GM12878 (cell line): ENCODE data around the gene EIF5B. TPM values are rescaled to one million over a fixed set of nuclear protein-coding genes. Genes with fewer than 3 reads are reported as not detected.

Experiments
- ATAC-seq: fragments of 200-7000 bp; cut with Tn5 transposase; 3 replicates; pipeline ENCODE4 v1.9.1; 2020; ENCODE audit warnings: mild to moderate bottlenecking, moderate library complexity
- BruUV-seq: library from RNA; stranded (reverse); fragments of 400-500 nt; replicated peaks from 2 replicates; lab custom pipeline; 2021; lab: Mats Ljungman, UMichigan
- CTCF ChIA-PET: fragments of 300-600 bp; sonication (Branson Sonifier 250); formaldehyde crosslinking; extraction: SDS; loops from one replicate; lab custom pipeline; 2021; ENCODE audit warnings: inconsistent platforms; lab: Yijun Ruan, JAX
- POLR2A ChIA-PET: fragments of 350-600 bp; formaldehyde crosslinking; extraction: SDS; loops from one replicate; lab custom pipeline; 2021; ENCODE audit warnings: inconsistent platforms; lab: Charles Lee
- RAD21 ChIA-PET: fragments of 300-600 bp; sonication (Branson Sonifier 250); formaldehyde crosslinking; loops from one replicate; lab custom pipeline; 2023; ENCODE audit warnings: antibody characterized with exemption; ENCODE audit not compliant: unreplicated experiment; lab: Charles Lee
- SMC1A ChIA-PET: fragments of 300-600 bp; sonication (Branson Sonifier 250); formaldehyde crosslinking; loops from one replicate; lab custom pipeline; 2023; ENCODE audit not compliant: unreplicated experiment, uncharacterized antibody; lab: Charles Lee
- DNase-seq: peaks from one replicate; pipeline ENCODE4 v3.0.0-alpha.2; 2011; ENCODE audit warnings: low read depth, low spot score
- FAIRE-seq: peaks from 3 replicates; lab custom pipeline; 2011; peaks lifted over from hg19 to GRCh38; lab: Jason Lieb, UNC
- H2AFZ ChIP-seq: 2 replicates; pipeline ENCODE4 v1.6.0; 2011; ENCODE audit warnings: low read depth, low read length, control low read depth; ENCODE audit not compliant: control insufficient read depth
- H3K27ac ChIP-seq: 2 replicates; pipeline ENCODE4 v1.5.1; 2011; ENCODE audit warnings: control low read depth; ENCODE audit not compliant: control insufficient read depth, insufficient read depth
- H3K27me3 ChIP-seq, 2 experiments: replicated peaks in 1 of 2; 2 replicates each; pipeline versions ENCODE4 v1.6.0 to v1.6.1; 2011; ENCODE audit warnings: low read length in 1 of 2; ENCODE audit not compliant: control insufficient read depth in 2 of 2, insufficient read depth in 2 of 2
- H3K36me3 ChIP-seq, 2 experiments: 2 replicates each; pipeline ENCODE4 v1.5.1; 2011; ENCODE audit warnings: low read length in 1 of 2; ENCODE audit not compliant: control insufficient read depth in 2 of 2, insufficient read depth in 2 of 2
- H3K4me1 ChIP-seq: 2 replicates; pipeline ENCODE4 v1.6.1; 2011; ENCODE audit warnings: mild to moderate bottlenecking, low read length, moderate library complexity, mixed read lengths; ENCODE audit not compliant: control insufficient read depth, insufficient read depth
- H3K4me2 ChIP-seq: 2 replicates; pipeline ENCODE4 v1.6.0; 2011; ENCODE audit warnings: control low read depth; ENCODE audit not compliant: control insufficient read depth, insufficient read depth
- H3K4me3 ChIP-seq: fragments of 200-600 bp; sonication (generic); 2 replicates; pipeline ENCODE4 v1.5.1; 2016
- H3K79me2 ChIP-seq: 2 replicates; pipeline ENCODE4 v1.6.0; 2011; ENCODE audit warnings: low read length; ENCODE audit not compliant: control insufficient read depth, insufficient read depth
- H3K9ac ChIP-seq: 2 replicates; pipeline ENCODE4 v1.8.0; 2011; ENCODE audit warnings: low read length, control low read depth, mixed read lengths; ENCODE audit not compliant: control insufficient read depth, insufficient read depth
- H3K9me3 ChIP-seq: replicated peaks from 3 replicates; pipeline ENCODE4 v1.5.1; 2011; ENCODE audit warnings: mild to moderate bottlenecking, low read length; ENCODE audit not compliant: control insufficient read depth, insufficient read depth
- H4K20me1 ChIP-seq: 2 replicates; pipeline ENCODE4 v1.6.0; 2011; ENCODE audit not compliant: control insufficient read depth, insufficient read depth
- BCL11A ChIP-seq: IDR thresholded peaks from 2 replicates; pipeline ENCODE4 v1.6.1; 2011; ENCODE audit warnings: low read depth, low read length
- CREB1 ChIP-seq: IDR thresholded peaks from 2 replicates; pipeline ENCODE4 v1.6.1; 2012; ENCODE audit warnings: low read depth, mild to moderate bottlenecking, inconsistent platforms
- EGR1 ChIP-seq, 2 experiments: IDR thresholded peaks; 1 replicate in 1 of 2; 2 replicates in 1 of 2; pipeline ENCODE4 v1.6.1; 2011 to 2012; ENCODE audit warnings: low read depth in 2 of 2, low read length in 2 of 2, borderline replicate concordance in 1 of 2, mild to moderate bottlenecking in 1 of 2, moderate library complexity in 1 of 2
- MTA3 ChIP-seq: IDR thresholded peaks from 2 replicates; pipeline ENCODE4 v1.6.1; 2012; ENCODE audit warnings: low read length, inconsistent platforms, borderline replicate concordance
- MYB ChIP-seq: fragments of 150-350 bp; IDR thresholded peaks from 2 replicates; pipeline ENCODE4 v1.6.1; 2014; ENCODE audit warnings: mild to moderate bottlenecking, low read depth, low read length, borderline replicate concordance
- NR2F1 ChIP-seq: fragments of 450-650 bp; conservative IDR thresholded peaks from 2 replicates; pipeline ENCODE4 v1.6.1; 2017; ENCODE audit warnings: mild to moderate bottlenecking
- SIN3A ChIP-seq: IDR thresholded peaks from 2 replicates; pipeline ENCODE4 v1.6.1; 2012; ENCODE audit warnings: low read depth, low read length, improper control_type of control experiment
- SMC3 ChIP-seq: IDR thresholded peaks from 2 replicates; pipeline ENCODE4 v1.6.1; 2011; ENCODE audit warnings: low read length, improper control_type of control experiment, borderline replicate concordance
- SPI1 ChIP-seq: IDR thresholded peaks from 2 replicates; pipeline ENCODE4 v1.6.1; 2011; ENCODE audit warnings: low read depth, mild to moderate bottlenecking, low read length, moderate library complexity, borderline replicate concordance; ENCODE audit not compliant: insufficient read depth
- WGBS: methylation state at CpG from one replicate; pipeline ENCODE4 v1.1.6; 2016; ENCODE audit warnings: low lambda C conversion rate; ENCODE audit not compliant: insufficient replicate concordance, insufficient coverage; ENCODE audit errors: missing lambda C conversion rate; 5-methylcytosine and 5-hydroxymethylcytosine counted together
- in situ Hi-C: fragments of 300-500 bp; cut with MboI; formaldehyde crosslinking; loops from 9 replicates; pipeline ENCODE4 v1.14.3; 2018; ENCODE audit warnings: mixed read lengths
- intact Hi-C: fragments of 100-400 bp; cut with micrococcal nuclease; formaldehyde crosslinking; loops from one replicate; pipeline ENCODE4 v1.14.2; 2022; ENCODE audit not compliant: unreplicated experiment
- polyA plus RNA-seq, 11 experiments: library from polyadenylated mRNA; depleted of rRNA in 4 of 11; unstranded in 6 of 11; stranded (reverse) in 5 of 11; fragments of >200 nt; fragmentation: Nextera tagmentation in 4 of 11; fragmentation: Illumina TruSeq in 1 of 11; extraction: Ambion mirVana in 4 of 11; extraction: Trizol in 1 of 11; gene quantifications; 1 replicate in 1 of 11; 2 replicates in 10 of 11; pipeline versions ENCODE4 v1.2.1 to v1.2.3, GENCODE V29; 2011 to 2016; ENCODE audit warnings: inconsistent platforms in 2 of 11, missing spikeins in 2 of 11, low read depth in 1 of 11
- total RNA-seq, 4 experiments: library from RNA; depleted of rRNA in 3 of 4; stranded (reverse); fragments of >200 nt in 3 of 4; fragmentation: Illumina TruSeq in 1 of 4; extraction: Trizol in 1 of 4; gene quantifications; 2 replicates each; pipeline versions ENCODE4 v1.2.1 to v1.2.3, GENCODE V29; 2013 to 2021
- TF ChIP-seq, protein P1 (sequence below): IDR thresholded peaks from 2 replicates; pipeline ENCODE4 v1.6.1; 2011; ENCODE audit warnings: low read depth, mild to moderate bottlenecking, low read length, moderate library complexity, borderline replicate concordance; ENCODE audit errors: extremely low read depth
- TF ChIP-seq, protein P2 (sequence below): fragments of 450-650 bp; conservative IDR thresholded peaks from 2 replicates; pipeline ENCODE4 v1.6.1; 2017; ENCODE audit warnings: mild to moderate bottlenecking, moderate library complexity
- TF ChIP-seq, protein P3 (sequence below): IDR thresholded peaks from 2 replicates; pipeline ENCODE4 v1.6.1; 2011; ENCODE audit warnings: borderline replicate concordance, low read depth, mild to moderate bottlenecking, moderate library complexity, mixed read lengths, low read length; ENCODE audit not compliant: insufficient read depth; ENCODE audit errors: extremely low read length
- TF ChIP-seq, protein P4 (sequence below): fragments of 450-650 bp; IDR thresholded peaks from 2 replicates; pipeline ENCODE4 v1.6.1; 2017; ENCODE audit warnings: low read depth, mild to moderate bottlenecking, moderate library complexity

The EIF5B gene
- total and polyA plus RNA-seq, 10 of the 15 experiments (the other 5 are each of a cell fraction or from before 2014, with no cell fraction given), result 21.7 to 119 (median 40.8) TPM

DNA sequence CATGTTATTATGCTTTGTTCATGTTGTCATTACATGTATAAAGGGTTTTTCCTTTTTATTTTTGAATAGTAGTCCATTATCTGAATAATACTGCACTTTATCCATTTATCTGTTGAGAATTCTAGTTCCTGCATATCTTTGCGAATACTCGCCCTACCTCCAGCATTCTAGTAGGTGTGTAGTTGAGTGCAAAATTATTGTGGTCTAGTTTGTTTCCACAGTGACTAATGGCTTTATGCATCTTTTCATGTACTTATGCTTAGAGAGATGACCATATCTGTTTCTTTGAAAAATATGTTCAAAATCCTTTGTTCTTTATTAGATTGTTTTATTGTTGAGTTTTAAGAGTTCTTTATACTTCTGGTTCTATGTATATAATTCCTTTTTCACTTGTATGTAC, 48.8 kb downstream of the EIF5B start:
- in situ Hi-C loops (no loop called here), intact Hi-C loops (no loop called here)
- DNase-seq (no peak), FAIRE-seq (no peak), ATAC-seq (no peak)
- Histone ChIP-seq H3K27ac (no peak overlapping the region), H3K79me2 (no peaks in the 10 kb centered on the region), H3K36me3 (peaks cover 2 to 24% of the 10 kb centered on the region in 2 experiments; a peak in 2 of 4 replicates), H4K20me1 (no peaks in the 10 kb centered on the region), H3K4me2 (no peak overlapping the region), H3K27me3 (no peaks in the 10 kb centered on the region), H3K4me1 (no peaks in the 10 kb centered on the region), H3K4me3 (no peak overlapping the region), H3K9me3 (no peaks in the 10 kb centered on the region), H3K9ac (no peak overlapping the region), H2AFZ (no peak overlapping the region)
- RAD21 ChIA-PET, result no interaction called here
- 98% methylated on average over 2 of the region's 2 CpGs for WGBS
- POLR2A ChIA-PET, result no interaction called here
- SMC1A ChIA-PET, result no interaction called here
- no peak for TF ChIP-seq NR2F1
- TF ChIP-seq, protein P1, sequence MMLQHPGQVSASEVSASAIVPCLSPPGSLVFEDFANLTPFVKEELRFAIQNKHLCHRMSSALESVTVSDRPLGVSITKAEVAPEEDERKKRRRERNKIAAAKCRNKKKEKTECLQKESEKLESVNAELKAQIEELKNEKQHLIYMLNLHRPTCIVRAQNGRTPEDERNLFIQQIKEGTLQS, result no peak
- CTCF ChIA-PET, result no interaction called here
- BruUV-seq, result no TSS peak

DNA sequence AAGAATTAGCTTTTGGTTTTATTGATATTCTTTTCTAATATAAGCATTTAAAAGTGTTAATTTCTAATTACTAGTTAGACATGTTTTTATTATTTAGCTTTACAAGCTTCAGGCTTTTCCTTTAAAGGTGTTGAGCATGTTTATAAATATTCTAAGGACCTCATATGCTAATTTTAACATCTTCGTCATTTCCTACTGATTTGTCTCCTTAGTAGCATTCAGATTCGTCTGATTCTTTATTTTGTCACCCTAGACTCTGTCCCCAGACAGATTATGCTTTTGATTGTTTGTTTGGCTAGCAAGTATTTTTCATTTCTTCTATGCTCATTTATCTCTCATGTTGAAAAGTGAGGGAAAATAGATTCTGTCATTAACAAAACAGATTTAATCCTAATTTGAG, 51.7 kb downstream of the EIF5B start:
- DNase-seq (no peak), FAIRE-seq (no peak), ATAC-seq (no peak)
- H3K79me2 ChIP-seq, result no peaks in the 10 kb centered on the region
- WGBS, result 100% methylated on average over 2 of the region's 2 CpGs
- intact Hi-C loops (no loop called here), in situ Hi-C loops (no loop called here)
- no peak overlapping the region for H3K9ac ChIP-seq
- peaks cover 4 to 23% of the 10 kb centered on the region in 2 experiments for H3K36me3 ChIP-seq
- TF ChIP-seq MTA3 (no peak), BCL11A (no peak), SMC3 (no peak), SPI1 (no peak), EGR1 (IDR thresholded peaks at IDR 0.05; ENCODE audit: borderline replicate concordance in 1 of 2, low read depth in 2 of 2, low read length in 2 of 2) (no peak), CREB1 (no peak), SIN3A (no peak), MYB (no peak)
- TF ChIP-seq, protein P2, sequence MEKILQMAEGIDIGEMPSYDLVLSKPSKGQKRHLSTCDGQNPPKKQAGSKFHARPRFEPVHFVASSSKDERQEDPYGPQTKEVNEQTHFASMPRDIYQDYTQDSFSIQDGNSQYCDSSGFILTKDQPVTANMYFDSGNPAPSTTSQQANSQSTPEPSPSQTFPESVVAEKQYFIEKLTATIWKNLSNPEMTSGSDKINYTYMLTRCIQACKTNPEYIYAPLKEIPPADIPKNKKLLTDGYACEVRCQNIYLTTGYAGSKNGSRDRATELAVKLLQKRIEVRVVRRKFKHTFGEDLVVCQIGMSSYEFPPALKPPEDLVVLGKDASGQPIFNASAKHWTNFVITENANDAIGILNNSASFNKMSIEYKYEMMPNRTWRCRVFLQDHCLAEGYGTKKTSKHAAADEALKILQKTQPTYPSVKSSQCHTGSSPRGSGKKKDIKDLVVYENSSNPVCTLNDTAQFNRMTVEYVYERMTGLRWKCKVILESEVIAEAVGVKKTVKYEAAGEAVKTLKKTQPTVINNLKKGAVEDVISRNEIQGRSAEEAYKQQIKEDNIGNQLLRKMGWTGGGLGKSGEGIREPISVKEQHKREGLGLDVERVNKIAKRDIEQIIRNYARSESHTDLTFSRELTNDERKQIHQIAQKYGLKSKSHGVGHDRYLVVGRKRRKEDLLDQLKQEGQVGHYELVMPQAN, result no peak
- TF ChIP-seq, protein P3, sequence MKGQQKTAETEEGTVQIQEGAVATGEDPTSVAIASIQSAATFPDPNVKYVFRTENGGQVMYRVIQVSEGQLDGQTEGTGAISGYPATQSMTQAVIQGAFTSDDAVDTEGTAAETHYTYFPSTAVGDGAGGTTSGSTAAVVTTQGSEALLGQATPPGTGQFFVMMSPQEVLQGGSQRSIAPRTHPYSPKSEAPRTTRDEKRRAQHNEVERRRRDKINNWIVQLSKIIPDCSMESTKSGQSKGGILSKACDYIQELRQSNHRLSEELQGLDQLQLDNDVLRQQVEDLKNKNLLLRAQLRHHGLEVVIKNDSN, result no peak
- TF ChIP-seq, protein P4, sequence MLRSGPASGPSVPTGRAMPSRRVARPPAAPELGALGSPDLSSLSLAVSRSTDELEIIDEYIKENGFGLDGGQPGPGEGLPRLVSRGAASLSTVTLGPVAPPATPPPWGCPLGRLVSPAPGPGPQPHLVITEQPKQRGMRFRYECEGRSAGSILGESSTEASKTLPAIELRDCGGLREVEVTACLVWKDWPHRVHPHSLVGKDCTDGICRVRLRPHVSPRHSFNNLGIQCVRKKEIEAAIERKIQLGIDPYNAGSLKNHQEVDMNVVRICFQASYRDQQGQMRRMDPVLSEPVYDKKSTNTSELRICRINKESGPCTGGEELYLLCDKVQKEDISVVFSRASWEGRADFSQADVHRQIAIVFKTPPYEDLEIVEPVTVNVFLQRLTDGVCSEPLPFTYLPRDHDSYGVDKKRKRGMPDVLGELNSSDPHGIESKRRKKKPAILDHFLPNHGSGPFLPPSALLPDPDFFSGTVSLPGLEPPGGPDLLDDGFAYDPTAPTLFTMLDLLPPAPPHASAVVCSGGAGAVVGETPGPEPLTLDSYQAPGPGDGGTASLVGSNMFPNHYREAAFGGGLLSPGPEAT, result no peak
- ChIA-PET CTCF (interaction anchor here (1.6 kb wide), 1 partner anchor 209 kb away, joined by 3 read pairs; no protein-coding TSS in a partner anchor), SMC1A (no interaction called here), RAD21 (no interaction called here), POLR2A (no interaction called here)
- no peaks in the 10 kb centered on the region for H4K20me1 ChIP-seq
- H3K27ac ChIP-seq, result no peak overlapping the region
- BruUV-seq, result no TSS peak
- H2AFZ ChIP-seq, result no peak overlapping the region
- H3K4me3 ChIP-seq, result no peak overlapping the region
- no peaks in the 10 kb centered on the region for H3K4me1 ChIP-seq
- H3K27me3 ChIP-seq, result no peaks in the 10 kb centered on the region
- no peak overlapping the region for H3K4me2 ChIP-seq
- no peaks in the 10 kb centered on the region for H3K9me3 ChIP-seq
